ENCODE results near the gene NRP1.

DNA sequence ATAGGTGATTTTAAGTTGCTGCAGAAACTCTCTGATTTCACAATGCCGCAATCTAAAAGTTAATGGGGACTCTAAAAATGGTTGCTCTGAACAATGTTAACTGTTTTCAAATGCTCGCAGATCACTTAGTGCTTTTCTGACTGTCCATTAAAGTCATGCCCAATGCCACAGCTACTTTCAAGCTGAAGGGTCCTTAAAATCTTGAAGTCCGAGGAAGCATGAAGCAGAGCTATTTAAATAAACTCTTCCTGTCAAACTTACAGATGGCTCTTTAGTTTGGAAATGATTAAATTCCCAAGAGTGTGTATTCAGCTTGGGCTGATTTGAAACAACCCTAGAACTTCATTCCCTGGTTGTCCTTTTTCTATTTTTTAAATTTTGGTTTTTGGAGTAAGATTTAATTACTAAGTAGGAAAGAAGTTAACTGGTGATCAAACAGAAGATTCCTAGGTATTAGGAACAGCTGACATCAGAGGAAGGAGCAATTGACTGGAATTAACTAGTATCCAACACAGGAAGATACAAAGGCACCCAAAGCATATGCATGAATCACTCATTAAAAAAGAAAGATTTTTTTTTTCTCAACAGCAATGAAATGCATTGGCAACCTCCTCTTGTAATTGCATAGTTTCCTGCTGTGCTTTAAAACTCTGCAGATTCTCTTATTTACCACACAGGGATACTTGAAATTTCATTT lies 105.1 kb downstream of the NRP1 start:
- TF ChIP-seq, protein P1, sequence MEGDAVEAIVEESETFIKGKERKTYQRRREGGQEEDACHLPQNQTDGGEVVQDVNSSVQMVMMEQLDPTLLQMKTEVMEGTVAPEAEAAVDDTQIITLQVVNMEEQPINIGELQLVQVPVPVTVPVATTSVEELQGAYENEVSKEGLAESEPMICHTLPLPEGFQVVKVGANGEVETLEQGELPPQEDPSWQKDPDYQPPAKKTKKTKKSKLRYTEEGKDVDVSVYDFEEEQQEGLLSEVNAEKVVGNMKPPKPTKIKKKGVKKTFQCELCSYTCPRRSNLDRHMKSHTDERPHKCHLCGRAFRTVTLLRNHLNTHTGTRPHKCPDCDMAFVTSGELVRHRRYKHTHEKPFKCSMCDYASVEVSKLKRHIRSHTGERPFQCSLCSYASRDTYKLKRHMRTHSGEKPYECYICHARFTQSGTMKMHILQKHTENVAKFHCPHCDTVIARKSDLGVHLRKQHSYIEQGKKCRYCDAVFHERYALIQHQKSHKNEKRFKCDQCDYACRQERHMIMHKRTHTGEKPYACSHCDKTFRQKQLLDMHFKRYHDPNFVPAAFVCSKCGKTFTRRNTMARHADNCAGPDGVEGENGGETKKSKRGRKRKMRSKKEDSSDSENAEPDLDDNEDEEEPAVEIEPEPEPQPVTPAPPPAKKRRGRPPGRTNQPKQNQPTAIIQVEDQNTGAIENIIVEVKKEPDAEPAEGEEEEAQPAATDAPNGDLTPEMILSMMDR (IDR thresholded peaks at IDR 0.05 in 4 of 5, conservative IDR thresholded peaks at IDR 0.05 in 1 of 5), result no peak
- TF ChIP-seq POLR2A (IDR thresholded peaks at IDR 0.05), result no peak
